H9 (cell line): ENCODE data around the gene ADORA2B. TPM values are rescaled to one million over a fixed set of nuclear protein-coding genes. Genes with fewer than 3 reads are reported as not detected.
A peak's percentile ranks its signal among the peaks of the same experiment; 100 is the strongest.

Experiments
- DNase-seq: peaks from one replicate; pipeline ENCODE4 v3.0.0-alpha.2; 2017
- H2AFZ ChIP-seq: one replicate; pipeline ENCODE4 v1.6.1; 2013; ENCODE audit warnings: mild to moderate bottlenecking, low read length, control low read depth, moderate library complexity
- H2AK5ac ChIP-seq: 2 replicates; pipeline ENCODE4 v1.6.1; 2013; ENCODE audit warnings: low read length, control low read depth, mixed read lengths; ENCODE audit not compliant: insufficient read length
- H2BK120ac ChIP-seq: one replicate; pipeline ENCODE4 v1.6.1; 2013; ENCODE audit warnings: low read depth, mild to moderate bottlenecking, low read length, control low read depth, inconsistent platforms; ENCODE audit not compliant: poor library complexity, severe bottlenecking
- H2BK12ac ChIP-seq: 2 replicates; pipeline ENCODE4 v1.6.1; 2013; ENCODE audit warnings: low read length, control low read depth, mixed read lengths, low read depth; ENCODE audit not compliant: insufficient read length
- H2BK15ac ChIP-seq: 2 replicates; pipeline ENCODE4 v1.6.1; 2013; ENCODE audit warnings: low read depth, low read length, control low read depth
- H2BK20ac ChIP-seq: one replicate; pipeline ENCODE4 v1.6.1; 2013; ENCODE audit warnings: low read depth, mild to moderate bottlenecking, low read length, control low read depth, inconsistent platforms; ENCODE audit not compliant: poor library complexity, severe bottlenecking
- H2BK5ac ChIP-seq: 2 replicates; pipeline ENCODE4 v1.6.1; 2013; ENCODE audit warnings: low read length, control low read depth, mixed read lengths; ENCODE audit not compliant: insufficient read length
- H3K14ac ChIP-seq: 2 replicates; pipeline ENCODE4 v1.6.1; 2013; ENCODE audit warnings: low read length, control low read depth; ENCODE audit not compliant: insufficient read depth
- H3K18ac ChIP-seq: 2 replicates; pipeline ENCODE4 v1.6.1; 2013; ENCODE audit warnings: low read depth, mild to moderate bottlenecking, mixed read lengths, low read length, control low read depth; ENCODE audit not compliant: insufficient read length
- H3K23ac ChIP-seq: 2 replicates; pipeline ENCODE4 v1.6.1; 2013; ENCODE audit warnings: low read length, control low read depth, mixed read lengths, low read depth; ENCODE audit not compliant: insufficient read length
- H3K23me2 ChIP-seq: 2 replicates; pipeline ENCODE4 v1.6.1; 2013; ENCODE audit warnings: low read depth, mild to moderate bottlenecking, mixed read lengths, low read length, control low read depth; ENCODE audit not compliant: insufficient read length, poor library complexity, severe bottlenecking
- H3K27ac ChIP-seq: 2 replicates; pipeline ENCODE4 v1.5.1; 2013; ENCODE audit warnings: low read length, control low read depth, mixed read lengths, low read depth; ENCODE audit not compliant: insufficient read length
- H3K27me3 ChIP-seq: 2 replicates; pipeline ENCODE4 v1.6.1; 2013; ENCODE audit warnings: low read length, control low read depth, inconsistent platforms; ENCODE audit not compliant: insufficient read depth
- H3K4ac ChIP-seq: 2 replicates; pipeline ENCODE4 v1.6.1; 2013; ENCODE audit warnings: low read depth, mild to moderate bottlenecking, control low read depth, inconsistent platforms, low read length, moderate library complexity
- H3K4me1 ChIP-seq: 2 replicates; pipeline ENCODE4 v1.6.1; 2013; ENCODE audit warnings: low read length, control low read depth, inconsistent platforms; ENCODE audit not compliant: insufficient read depth
- H3K4me2 ChIP-seq: 2 replicates; pipeline ENCODE4 v1.6.1; 2013; ENCODE audit warnings: low read length, control low read depth, mixed read lengths; ENCODE audit not compliant: insufficient read length, insufficient read depth
- H3K56ac ChIP-seq: 2 replicates; pipeline ENCODE4 v1.6.1; 2013; ENCODE audit warnings: low read depth, mild to moderate bottlenecking, mixed read lengths, low read length, control low read depth; ENCODE audit not compliant: insufficient read length
- H3K79me1 ChIP-seq: 2 replicates; pipeline ENCODE4 v1.6.1; 2013; ENCODE audit warnings: low read depth, mild to moderate bottlenecking, moderate library complexity, low read length, control low read depth, inconsistent platforms; ENCODE audit not compliant: insufficient read depth, poor library complexity, severe bottlenecking
- H3K79me2 ChIP-seq: 2 replicates; pipeline ENCODE4 v1.6.1; 2013; ENCODE audit warnings: low read length, control low read depth, inconsistent platforms; ENCODE audit not compliant: insufficient read depth
- H3K9ac ChIP-seq: 2 replicates; pipeline ENCODE4 v1.6.1; 2013; ENCODE audit warnings: low read length, control low read depth, mixed read lengths; ENCODE audit not compliant: insufficient read length; ENCODE audit errors: extremely low read depth
- H3K9me3 ChIP-seq: one replicate; pipeline ENCODE4 v1.6.1; 2013; ENCODE audit warnings: low read depth, low read length, inconsistent platforms; ENCODE audit not compliant: control insufficient read depth
- H3T11ph ChIP-seq: one replicate; pipeline ENCODE4 v1.6.1; 2013; ENCODE audit warnings: mild to moderate bottlenecking, low read length, control low read depth, inconsistent platforms
- H4K20me1 ChIP-seq: one replicate; pipeline ENCODE4 v1.6.1; 2013; ENCODE audit not compliant: control insufficient read depth, insufficient read length, insufficient read depth
- H4K5ac ChIP-seq: 2 replicates; pipeline ENCODE4 v1.6.1; 2013; ENCODE audit warnings: low read depth, mild to moderate bottlenecking, mixed read lengths, low read length, control low read depth; ENCODE audit not compliant: insufficient read length
- H4K8ac ChIP-seq: replicated peaks from 2 replicates; pipeline ENCODE4 v1.6.1; 2013; ENCODE audit warnings: low read length, control low read depth, mixed read lengths, low read depth; ENCODE audit not compliant: insufficient read length
- H4K91ac ChIP-seq: 2 replicates; pipeline ENCODE4 v1.6.1; 2013; ENCODE audit warnings: low read depth, mild to moderate bottlenecking, moderate library complexity, mixed read lengths, low read length, control low read depth; ENCODE audit not compliant: insufficient read length
- H3K27ac Mint-ChIP-seq, 3 experiments: 2 replicates in 2 of 3; 3 replicates in 1 of 3; pipeline ENCODE4 v1.8.0; 2020 to 2021; ENCODE audit warnings: mixed read lengths in 3 of 3, mild to moderate bottlenecking in 1 of 3, moderate library complexity in 1 of 3
- H3K27me3 Mint-ChIP-seq: 2 replicates; pipeline ENCODE4 v1.8.0; 2021; ENCODE audit warnings: low read depth, mild to moderate bottlenecking, moderate library complexity, mixed read lengths
- H3K36me3 Mint-ChIP-seq, 3 experiments: 2 replicates in 2 of 3; 3 replicates in 1 of 3; pipeline ENCODE4 v1.8.0; 2020 to 2021; ENCODE audit warnings: low read depth in 3 of 3, mixed read lengths in 3 of 3; ENCODE audit not compliant: insufficient read depth in 1 of 3
- H3K4me1 Mint-ChIP-seq, 2 experiments: 2 replicates each; pipeline ENCODE4 v1.8.0; 2020; ENCODE audit warnings: mixed read lengths in 2 of 2
- H3K4me3 Mint-ChIP-seq, 2 experiments: 2 replicates in 1 of 2; 3 replicates in 1 of 2; pipeline ENCODE4 v1.8.0; 2020 to 2021; ENCODE audit warnings: mild to moderate bottlenecking in 2 of 2, mixed read lengths in 2 of 2, moderate library complexity in 1 of 2
- H3K9me3 Mint-ChIP-seq, 2 experiments: 2 replicates in 1 of 2; 3 replicates in 1 of 2; pipeline ENCODE4 v1.8.0; 2020; ENCODE audit warnings: mild to moderate bottlenecking in 2 of 2, mixed read lengths in 2 of 2, moderate library complexity in 1 of 2
- CTCF ChIP-seq: fragments of 200-600 bp; sonication (generic); conservative IDR thresholded peaks from 3 replicates; pipeline ENCODE4 v1.8.0; 2021; ENCODE audit warnings: antibody characterized with exemption, mild to moderate bottlenecking
- WGBS: extraction: QIAGEN DNeasy Blood & Tissue Kit; methylation state at CpG from one replicate; pipeline ENCODE4 v1.1.7; 2013; ENCODE audit warnings: missing lambda C conversion rate, low lambda C conversion rate, mixed read lengths; ENCODE audit not compliant: insufficient read length; ENCODE audit errors: extremely low coverage; 5-methylcytosine and 5-hydroxymethylcytosine counted together
- total RNA-seq: library from RNA; stranded (reverse); gene quantifications from 2 replicates; pipeline ENCODE4 v1.2.1, GENCODE V29; 2021

The ADORA2B gene
- total RNA-seq, 1 experiment from 2014 or later, result 3.1 TPM

- H3K23me2 ChIP-seq, result peaks cover 3% of the 10 kb centered on the region
- H2BK120ac ChIP-seq, result peak overlapping the region; percentile 49
- peak overlapping the region; percentile 15 for H3K9ac ChIP-seq
- H4K91ac ChIP-seq, result no peak overlapping the region
- H3K4me2 ChIP-seq, result peak overlapping the region; percentile 41
- peak; percentile 91 for DNase-seq
- H4K5ac ChIP-seq, result peak overlapping the region; percentile 53
- no peak overlapping the region for H4K8ac ChIP-seq
- H3K79me1 ChIP-seq, result no peaks in the 10 kb centered on the region
- H3K9me3 ChIP-seq, result no peaks in the 10 kb centered on the region
- peak overlapping the region; percentile 4 for H2BK5ac ChIP-seq
- H3T11ph ChIP-seq, result peak overlapping the region; percentile 81
- H3K14ac ChIP-seq, result peak overlapping the region; percentile 84
- H3K18ac ChIP-seq, result peak overlapping the region; percentile 92
- H2BK15ac ChIP-seq, result no peak overlapping the region
- H3K56ac ChIP-seq, result no peak overlapping the region
- Mint-ChIP-seq H3K27me3 (peaks cover 6% of the 10 kb centered on the region), H3K4me3 (peak overlapping the region; percentile 57 to 73), H3K36me3 (no peaks in the 10 kb centered on the region; a peak in 2 of 7 replicates), H3K4me1 (peaks cover 59 to 63% of the 10 kb centered on the region in 2 experiments), H3K27ac (peak overlapping the region; percentile 98 to 99 (median 99)), H3K9me3 (no peaks in the 10 kb centered on the region)
- no peak overlapping the region for H3K23ac ChIP-seq
- H2AFZ ChIP-seq, result no peak overlapping the region
- H3K4ac ChIP-seq, result peak overlapping the region; percentile 52; the same call in 1 of the 2 replicates
- H2BK12ac ChIP-seq, result no peak overlapping the region
- WGBS, result no CpG with 5 or more reads among the region's 11 CpGs
- H4K20me1 ChIP-seq, result no peaks in the 10 kb centered on the region
- H3K4me1 ChIP-seq, result peaks cover 10% of the 10 kb centered on the region
- H3K27me3 ChIP-seq, result no peaks in the 10 kb centered on the region; the same call in 1 of the 2 replicates
- H2AK5ac ChIP-seq, result no peak overlapping the region
- peak overlapping the region; percentile 85 for H3K27ac ChIP-seq
- no peaks in the 10 kb centered on the region; the same call in 1 of the 2 replicates for H3K79me2 ChIP-seq
- H2BK20ac ChIP-seq, result no peak overlapping the region
- no peak for TF ChIP-seq CTCF
Measured at GRCh38 chr17:15966879-15967248, 21.9 kb downstream of the ADORA2B start.
